Measurements from ENCODE around the gene CNPY4. TPM values are rescaled to one million over a fixed set of nuclear protein-coding genes. Genes with fewer than 3 reads are reported as not detected.
"Not testable (repeated sequence)": the region's sequence is repeated elsewhere in the genome, so short reads cannot be mapped to it uniquely, and the experiment has no call there.

CNPY4 gene
- total and polyA plus RNA-seq, 2 experiments from 2014 or later = 13.8 to 18.4 TPM

DNA sequence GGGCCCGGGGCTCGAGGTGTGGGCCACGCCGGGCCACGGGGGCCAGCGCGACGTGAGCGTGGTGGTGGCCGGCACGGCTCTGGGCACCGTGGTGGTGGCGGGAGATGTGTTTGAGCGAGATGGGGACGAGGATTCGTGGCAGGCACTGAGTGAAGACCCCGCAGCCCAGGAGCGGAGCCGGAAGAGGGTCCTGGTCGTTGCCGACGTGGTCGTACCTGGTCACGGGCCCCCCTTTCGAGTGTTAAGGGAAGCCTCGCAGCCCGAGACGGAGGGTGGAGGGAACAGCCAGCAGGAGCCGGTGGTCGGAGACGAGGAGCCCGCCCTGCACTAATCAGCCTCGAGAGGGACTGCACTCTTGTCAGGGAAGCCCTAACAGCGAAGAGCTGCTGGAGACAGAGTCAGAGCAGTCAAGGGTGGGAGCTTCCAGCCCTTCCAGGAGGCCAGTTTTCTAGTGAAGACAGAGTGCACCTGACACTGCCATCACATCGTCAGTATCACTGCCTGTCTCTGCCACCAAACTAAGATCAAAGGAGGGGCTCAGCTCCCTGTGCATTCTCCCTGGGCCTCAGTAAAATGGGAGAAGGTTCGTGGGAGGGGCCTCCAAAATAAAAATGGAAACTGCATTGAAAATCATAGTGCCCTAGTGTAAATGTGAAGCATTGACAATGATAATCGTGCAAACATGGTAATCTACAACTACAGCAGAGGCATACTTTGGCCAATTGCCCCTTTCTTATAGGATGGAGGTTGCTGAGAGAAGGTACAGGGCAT is 8.6 kb downstream of the CNPY4 start:
- TF ChIP-seq, protein P1, sequence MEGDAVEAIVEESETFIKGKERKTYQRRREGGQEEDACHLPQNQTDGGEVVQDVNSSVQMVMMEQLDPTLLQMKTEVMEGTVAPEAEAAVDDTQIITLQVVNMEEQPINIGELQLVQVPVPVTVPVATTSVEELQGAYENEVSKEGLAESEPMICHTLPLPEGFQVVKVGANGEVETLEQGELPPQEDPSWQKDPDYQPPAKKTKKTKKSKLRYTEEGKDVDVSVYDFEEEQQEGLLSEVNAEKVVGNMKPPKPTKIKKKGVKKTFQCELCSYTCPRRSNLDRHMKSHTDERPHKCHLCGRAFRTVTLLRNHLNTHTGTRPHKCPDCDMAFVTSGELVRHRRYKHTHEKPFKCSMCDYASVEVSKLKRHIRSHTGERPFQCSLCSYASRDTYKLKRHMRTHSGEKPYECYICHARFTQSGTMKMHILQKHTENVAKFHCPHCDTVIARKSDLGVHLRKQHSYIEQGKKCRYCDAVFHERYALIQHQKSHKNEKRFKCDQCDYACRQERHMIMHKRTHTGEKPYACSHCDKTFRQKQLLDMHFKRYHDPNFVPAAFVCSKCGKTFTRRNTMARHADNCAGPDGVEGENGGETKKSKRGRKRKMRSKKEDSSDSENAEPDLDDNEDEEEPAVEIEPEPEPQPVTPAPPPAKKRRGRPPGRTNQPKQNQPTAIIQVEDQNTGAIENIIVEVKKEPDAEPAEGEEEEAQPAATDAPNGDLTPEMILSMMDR (IDR thresholded peaks at IDR 0.05; ENCODE audit: low read depth, low read length) = no peak
- Histone ChIP-seq H3K4me3 (peak overlapping the region; percentile 46), H3K27me3 (no peaks in the 10 kb centered on the region), H3K4me1 (ENCODE audit: low read depth) (no peaks in the 10 kb centered on the region), H3K36me3 (no peaks in the 10 kb centered on the region), H3K27ac (no peak overlapping the region), H3K9me3 (ENCODE audit: low read depth) (no peaks in the 10 kb centered on the region)
- DNase-seq (ENCODE audit: low read depth in 1 of 2, low spot score in 1 of 2) = peak; percentile 23 to 62

DNA sequence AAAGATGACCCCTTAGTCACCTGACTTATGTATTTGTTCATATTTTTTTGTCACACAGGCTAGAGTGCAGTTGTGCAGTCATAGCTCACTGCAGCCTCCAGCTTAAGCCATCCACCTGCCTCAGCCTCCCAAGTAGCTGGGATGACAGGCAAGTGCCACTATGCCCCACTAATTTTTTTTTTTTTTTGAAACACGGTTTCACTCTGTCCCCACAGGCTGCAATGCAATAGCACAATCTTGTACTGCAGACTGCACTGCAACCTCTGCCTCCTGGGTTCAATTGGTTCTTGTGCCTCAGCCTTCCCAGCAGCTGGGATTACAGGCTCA is 9.2 kb downstream of the CNPY4 start:
- Histone ChIP-seq H3K9me3 (ENCODE audit: low read depth) (no peaks in the 10 kb centered on the region), H3K4me3 (no peak overlapping the region), H3K27ac (no peak overlapping the region), H3K4me1 (ENCODE audit: low read depth) (no peaks in the 10 kb centered on the region), H3K36me3 (no peaks in the 10 kb centered on the region), H3K27me3 (no peaks in the 10 kb centered on the region)
- DNase-seq (ENCODE audit: low read depth in 1 of 2, low spot score in 1 of 2) = no peak
- TF ChIP-seq, protein P1 (IDR thresholded peaks at IDR 0.05; ENCODE audit: low read depth, low read length) = no peak

DNA sequence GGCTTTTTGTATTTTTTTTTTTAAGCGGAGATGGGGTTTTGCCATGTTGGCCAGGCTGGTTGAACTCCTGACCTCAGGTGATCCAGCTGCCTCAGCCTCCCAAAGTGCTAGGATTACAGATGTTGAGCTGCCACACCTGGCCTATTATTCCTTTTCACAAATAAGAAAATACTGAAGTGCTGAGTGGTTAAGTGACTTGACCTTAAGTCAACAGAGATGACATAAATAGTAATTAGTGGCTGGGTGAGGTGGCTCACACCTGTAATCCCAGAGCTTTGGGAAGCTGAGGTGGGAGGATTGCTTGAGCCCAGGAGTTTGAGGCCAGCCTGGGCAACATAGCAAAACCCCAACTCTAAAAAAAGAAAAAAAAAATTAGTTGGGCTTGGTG is 10.8 kb downstream of the CNPY4 start:
- not testable (repeated sequence) for H3K4me1 ChIP-seq (ENCODE audit: low read depth); H3K27ac ChIP-seq; H3K36me3 ChIP-seq; H3K4me3 ChIP-seq; H3K27me3 ChIP-seq; DNase-seq (ENCODE audit: low read depth in 1 of 2, low spot score in 1 of 2); H3K9me3 ChIP-seq (ENCODE audit: low read depth)

DNA sequence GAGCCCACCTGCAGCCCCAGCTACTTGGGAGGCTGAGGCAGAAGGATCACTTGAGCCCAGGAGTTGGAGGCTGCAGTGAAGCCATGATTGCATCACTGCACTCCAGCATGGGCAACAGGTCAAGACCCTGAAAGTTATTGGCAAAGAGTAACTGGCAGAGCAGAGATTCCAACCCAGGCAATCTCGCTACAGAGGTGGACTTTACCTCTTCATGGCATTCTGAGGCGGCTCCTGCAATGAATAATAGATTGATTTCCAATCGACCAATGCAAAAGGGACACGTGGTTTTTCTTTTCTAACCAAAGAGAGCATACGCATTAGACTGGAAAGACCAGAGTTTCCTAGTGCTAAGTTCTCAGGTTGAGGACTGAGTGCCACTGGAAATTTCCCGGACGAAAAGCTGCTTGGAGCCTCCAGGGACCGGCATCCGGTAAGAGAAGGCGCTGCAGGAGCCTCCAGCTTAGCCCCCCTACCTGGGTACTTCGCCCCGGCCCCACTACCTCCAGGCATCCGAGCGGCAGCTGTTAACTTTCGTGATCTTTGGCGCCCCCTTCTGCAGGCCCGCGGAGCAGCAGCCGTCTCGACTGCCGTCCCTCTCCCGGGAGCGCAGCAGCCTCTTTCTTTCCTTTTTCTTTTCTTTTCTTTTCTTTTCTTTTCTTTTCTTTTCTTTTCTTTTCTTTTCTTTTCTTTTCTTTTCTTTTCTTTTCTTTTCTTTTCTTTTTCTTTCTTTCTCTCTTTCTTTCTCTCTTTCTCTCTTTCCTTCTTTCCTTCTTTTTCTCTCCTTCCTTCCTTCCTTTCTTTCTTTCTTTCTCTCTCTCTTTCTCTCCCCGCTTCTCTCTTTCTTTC is 11.4 kb downstream of the CNPY4 start:
- no peaks in the 10 kb centered on the region for H3K9me3 ChIP-seq (ENCODE audit: low read depth)
- no peaks in the 10 kb centered on the region for H3K4me1 ChIP-seq (ENCODE audit: low read depth)
- TF ChIP-seq, protein P1 (IDR thresholded peaks at IDR 0.05; ENCODE audit: low read depth, low read length) = peak; percentile 75
- DNase-seq (ENCODE audit: low read depth in 1 of 2, low spot score in 1 of 2) = peak; percentile 58 to 86
- H3K36me3 ChIP-seq = no peaks in the 10 kb centered on the region
- H3K27ac ChIP-seq = no peak overlapping the region
- no peak overlapping the region for H3K4me3 ChIP-seq
- H3K27me3 ChIP-seq = no peaks in the 10 kb centered on the region

DNA sequence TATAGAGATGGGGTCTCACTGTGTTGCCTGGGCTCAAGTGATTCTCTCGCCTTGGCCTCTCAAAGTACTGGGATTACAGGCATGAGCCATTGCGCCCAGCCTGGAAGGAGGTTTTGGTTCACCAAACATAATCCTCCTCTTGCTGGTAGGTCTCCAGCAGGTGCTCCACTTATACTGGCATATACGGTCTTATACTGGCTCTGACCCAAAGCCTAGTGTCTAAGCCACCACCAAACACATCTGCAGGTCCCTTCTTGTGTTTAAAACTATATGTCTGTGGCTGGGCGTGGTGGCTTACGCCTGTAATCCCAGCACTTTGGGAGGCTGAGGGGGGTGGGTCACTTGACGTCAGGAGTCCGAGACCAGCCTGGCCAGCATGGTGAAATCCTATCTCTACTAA is 12.7 kb downstream of the CNPY4 start:
- H3K9me3 ChIP-seq (ENCODE audit: low read depth) = no peaks in the 10 kb centered on the region
- no peaks in the 10 kb centered on the region for H3K36me3 ChIP-seq
- H3K4me3 ChIP-seq = no peak overlapping the region
- H3K27me3 ChIP-seq = no peaks in the 10 kb centered on the region
- no peak overlapping the region for H3K27ac ChIP-seq
- TF ChIP-seq, protein P1 (IDR thresholded peaks at IDR 0.05; ENCODE audit: low read depth, low read length) = no peak
- no peak for DNase-seq (ENCODE audit: low read depth in 1 of 2, low spot score in 1 of 2)
- no peaks in the 10 kb centered on the region for H3K4me1 ChIP-seq (ENCODE audit: low read depth)

DNA sequence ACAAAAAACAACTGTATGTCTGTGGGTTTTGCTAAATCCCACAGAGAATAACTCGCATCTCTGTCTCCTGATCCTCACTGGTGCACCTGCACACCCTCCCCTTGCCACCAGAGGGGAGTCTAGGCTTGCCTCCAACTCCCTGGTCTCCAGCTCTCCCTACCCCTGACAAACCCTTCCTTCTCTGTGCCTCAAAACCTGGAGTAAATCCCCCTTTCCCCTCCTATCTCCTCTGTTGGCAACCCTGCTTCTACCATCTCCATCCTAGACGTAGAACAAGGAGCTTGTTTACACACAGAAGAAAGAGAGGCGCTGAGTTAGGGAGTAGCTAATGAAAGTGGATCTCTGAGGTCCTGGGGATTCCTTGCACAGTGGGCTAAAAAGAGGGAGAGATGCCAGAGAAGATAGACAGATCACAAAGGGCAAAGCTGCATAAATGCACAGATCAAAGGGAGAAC is 13.3 kb downstream of the CNPY4 start:
- DNase-seq (ENCODE audit: low read depth in 1 of 2, low spot score in 1 of 2) = peak; percentile 78 to 79
- no peaks in the 10 kb centered on the region for H3K36me3 ChIP-seq
- no peaks in the 10 kb centered on the region for H3K9me3 ChIP-seq (ENCODE audit: low read depth)

More for the DNA sequence above, 13.3 kb downstream of the CNPY4 start:
- Histone ChIP-seq H3K27ac (no peak overlapping the region), H3K4me3 (no peak overlapping the region), H3K4me1 (ENCODE audit: low read depth) (no peaks in the 10 kb centered on the region), H3K27me3 (no peaks in the 10 kb centered on the region)
- TF ChIP-seq, protein P1 (IDR thresholded peaks at IDR 0.05; ENCODE audit: low read depth, low read length) = peak; percentile 96

All from cardiac muscle cell (in vitro differentiated cells and primary cell).